Fibroblast of skin of scalp (primary cell): ENCODE measurements around the gene PRSS12. TPM values are rescaled to one million over a fixed set of nuclear protein-coding genes. Genes with fewer than 3 reads are reported as not detected.
A peak's percentile ranks its signal among the peaks of the same experiment; 100 is the strongest.
"Not testable (repeated sequence)": the region's sequence is repeated elsewhere in the genome, so short reads cannot be mapped to it uniquely, and the experiment has no call there.

ENCODE experiments used
- DNase-seq: peaks from one replicate; pipeline ENCODE4 v3.0.0-alpha.2; 2013
- polyA plus RNA-seq, 2 experiments: library from polyadenylated mRNA; unstranded; fragments of 120-200 nt; gene quantifications; one replicate each; pipeline ENCODE4 v1.2.1, GENCODE V29; 2013; ENCODE audit not compliant: insufficient read length in 2 of 2

PRSS12 gene
- 48.2 TPM for polyA plus RNA-seq (2013, experiment 1 of 2; ENCODE audit: insufficient read length)
- 43.6 TPM for polyA plus RNA-seq (2013, experiment 2 of 2; ENCODE audit: insufficient read length)

GRCh38 chr4:118352843-118353533, at the start of gene PRSS12:
TSS of gene PRSS12 (minus strand) at chr4:118353003. CDS start at chr4:118352720, 283 bp downstream.
- DNase-seq = peak; percentile 84

GRCh38 chr4:118400356-118400755, 47.6 kb upstream of the PRSS12 start:
- no peak for DNase-seq

DNA sequence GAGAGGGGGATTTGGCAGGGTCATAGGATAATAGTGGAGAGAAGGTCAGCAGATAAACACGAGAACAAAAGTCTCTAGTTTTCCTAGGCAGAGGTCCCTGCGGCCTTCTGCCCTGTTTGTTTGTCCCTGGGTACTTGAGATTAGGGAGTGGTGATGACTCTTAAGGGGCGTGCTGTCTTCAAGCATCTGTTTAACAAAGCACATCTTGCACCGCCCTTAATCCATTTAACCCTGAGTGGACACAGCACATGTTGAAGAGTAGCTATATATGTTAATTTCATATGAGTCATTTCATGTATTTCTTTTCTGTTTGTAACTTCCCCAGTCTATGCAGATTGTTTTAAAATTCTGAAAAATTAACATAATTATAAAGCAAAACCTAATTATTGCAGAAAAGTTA, 47.1 kb upstream of the PRSS12 start:
- not testable (repeated sequence) for DNase-seq

DNA sequence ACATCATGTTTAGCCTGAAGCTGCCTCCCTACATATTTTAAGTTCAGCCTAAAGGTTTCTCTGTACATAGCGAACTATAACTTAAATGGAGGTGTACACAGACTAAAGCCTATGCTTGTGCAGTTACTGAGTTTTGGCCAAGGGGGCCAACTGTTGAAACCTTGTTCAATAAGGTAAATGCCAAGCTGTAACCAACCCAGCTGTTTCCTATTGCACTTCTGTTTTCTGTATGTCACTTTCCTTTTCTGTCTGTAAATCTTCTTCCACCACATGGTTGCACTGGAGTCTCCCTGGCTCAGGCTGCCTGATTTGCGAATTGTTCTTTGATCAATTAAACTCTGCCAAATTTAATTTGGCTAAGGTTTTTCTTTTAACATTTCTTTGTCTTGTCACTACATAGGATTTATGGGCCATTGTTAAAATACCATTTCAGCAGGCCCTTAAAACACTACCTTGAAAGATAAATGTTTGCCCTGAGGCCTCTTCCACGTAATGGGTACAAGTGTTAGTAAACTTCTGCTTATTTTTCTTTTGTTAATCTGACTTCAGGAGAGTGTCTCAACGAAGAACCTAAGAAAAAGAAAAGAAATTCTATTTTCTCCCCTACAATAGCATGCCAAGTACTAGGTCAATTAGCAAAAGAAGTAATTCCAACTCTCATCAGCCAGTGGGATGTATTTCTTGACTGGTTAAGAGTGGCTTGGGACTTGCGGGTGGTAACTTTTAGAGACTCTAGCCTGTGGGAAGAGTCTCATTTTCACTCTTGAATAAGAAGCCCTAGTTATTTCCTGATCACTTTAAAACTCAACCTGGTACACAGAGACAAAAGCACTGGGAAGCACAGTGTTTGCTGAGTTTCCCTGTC, 45.7 kb upstream of the PRSS12 start:
- no peak for DNase-seq

- DNase-seq = no peak
These were observed 44.8 kb upstream of the PRSS12 start for GRCh38 chr4:118397623-118397979.

GRCh38 chr4:118396881-118397622, 44.2 kb upstream of the PRSS12 start:
- no peak for DNase-seq

- DNase-seq = no peak
These were observed 42.3 kb upstream of the PRSS12 start for GRCh38 chr4:118395057-118395644.

DNA sequence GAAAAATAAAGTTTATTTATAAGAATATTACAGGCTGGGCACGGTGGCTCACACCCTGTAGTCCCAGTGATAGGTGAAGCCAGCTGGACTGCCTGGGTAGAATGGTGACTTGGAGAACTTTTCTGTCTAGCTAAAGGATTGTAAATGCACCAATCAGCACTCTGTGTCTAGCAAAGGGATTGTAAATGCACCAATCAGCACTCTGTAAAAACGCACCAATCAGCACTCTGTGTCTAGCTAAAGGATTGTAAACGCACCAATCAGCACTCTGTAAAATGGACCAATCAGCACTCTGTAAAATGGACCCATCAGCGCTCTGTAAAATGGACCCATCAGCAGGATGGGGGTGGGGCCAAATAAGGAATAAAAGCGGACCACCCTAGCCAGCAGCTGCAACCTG, 39.7 kb upstream of the PRSS12 start:
- not testable (repeated sequence) for DNase-seq

- DNase-seq = no peak
These were observed 37.3 kb upstream of the PRSS12 start for GRCh38 chr4:118390121-118390520.

DNA sequence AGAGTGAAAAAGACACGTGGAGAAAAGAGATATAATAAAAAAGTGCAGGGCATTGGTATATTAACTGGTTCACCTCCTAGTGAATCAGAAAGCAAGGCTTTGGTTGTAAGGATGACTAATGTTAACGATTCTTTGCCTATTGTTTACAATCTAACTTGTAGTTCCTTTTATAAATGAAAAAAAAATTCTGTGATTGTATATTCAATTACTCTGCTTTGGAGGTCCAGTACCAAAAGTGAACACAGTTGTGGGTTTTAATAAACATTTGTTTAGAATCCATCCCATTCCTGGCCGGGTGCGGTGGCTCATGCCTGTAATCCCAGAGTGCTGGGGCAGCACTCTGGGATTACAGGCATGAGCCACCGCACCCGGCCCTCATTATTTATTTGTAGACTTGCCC, 36.9 kb upstream of the PRSS12 start:
- DNase-seq = no peak

DNA sequence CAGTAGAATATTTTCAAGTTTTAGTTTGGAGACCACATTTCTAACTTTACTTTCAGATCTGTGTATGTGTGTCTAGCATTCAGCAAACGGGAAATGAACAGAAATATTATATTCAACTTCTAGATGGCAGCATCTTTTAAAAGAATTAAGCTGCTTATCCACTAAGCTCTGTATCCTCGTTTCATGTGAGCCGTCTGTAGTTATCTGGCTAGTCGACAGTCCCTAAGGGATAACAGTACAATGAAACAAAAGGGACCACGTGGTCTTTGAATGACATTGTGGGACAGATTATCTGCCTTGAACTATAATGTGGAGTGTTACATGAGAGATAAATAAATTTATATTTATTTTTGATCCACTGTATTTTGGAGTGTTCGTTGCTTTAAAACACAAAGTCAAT, 35.8 kb upstream of the PRSS12 start:
- no peak for DNase-seq

DNA sequence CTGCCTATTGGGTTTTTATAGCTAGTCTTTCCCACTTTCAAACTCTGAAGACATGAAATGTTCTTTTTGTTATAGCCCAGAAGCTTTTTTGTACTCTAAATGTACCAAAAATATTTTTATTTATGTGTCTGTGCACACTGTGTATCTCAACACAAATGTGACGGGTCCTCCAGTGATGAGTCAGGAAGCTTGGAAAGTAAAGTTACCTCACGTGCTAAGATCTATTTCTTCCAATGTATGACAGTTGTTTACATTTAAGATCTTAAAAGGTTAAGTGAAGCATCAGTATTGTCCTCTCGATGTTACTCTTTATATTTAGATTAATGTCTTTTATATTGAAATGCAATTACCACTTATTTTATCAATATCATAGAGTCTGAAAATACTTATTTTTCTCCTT, 29.1 kb upstream of the PRSS12 start:
- no peak for DNase-seq

GRCh38 chr4:118373614-118374255, 20.9 kb upstream of the PRSS12 start:
- peak; percentile 88 for DNase-seq

DNA sequence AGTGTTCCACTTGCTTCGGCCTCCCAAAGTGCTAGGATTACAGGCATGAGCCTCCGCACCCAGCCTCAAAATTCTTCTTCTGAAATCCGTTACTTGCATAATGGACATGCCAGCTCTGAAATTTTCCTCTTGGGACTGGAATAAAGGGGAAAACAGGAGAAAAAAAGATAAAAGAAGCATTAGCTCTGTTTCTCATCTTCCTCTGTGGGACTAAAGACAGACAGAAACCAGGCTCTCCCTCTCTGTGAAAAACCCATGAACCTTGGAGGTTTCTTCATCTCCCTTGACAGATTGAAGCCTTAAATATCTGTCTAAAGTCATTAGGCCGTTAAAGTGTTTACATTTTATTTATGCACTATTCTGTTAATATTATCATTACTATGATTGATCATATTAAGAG, 19.4 kb upstream of the PRSS12 start:
- no peak for DNase-seq

GRCh38 chr4:118369231-118369630, 16.4 kb upstream of the PRSS12 start:
- no peak for DNase-seq

DNA sequence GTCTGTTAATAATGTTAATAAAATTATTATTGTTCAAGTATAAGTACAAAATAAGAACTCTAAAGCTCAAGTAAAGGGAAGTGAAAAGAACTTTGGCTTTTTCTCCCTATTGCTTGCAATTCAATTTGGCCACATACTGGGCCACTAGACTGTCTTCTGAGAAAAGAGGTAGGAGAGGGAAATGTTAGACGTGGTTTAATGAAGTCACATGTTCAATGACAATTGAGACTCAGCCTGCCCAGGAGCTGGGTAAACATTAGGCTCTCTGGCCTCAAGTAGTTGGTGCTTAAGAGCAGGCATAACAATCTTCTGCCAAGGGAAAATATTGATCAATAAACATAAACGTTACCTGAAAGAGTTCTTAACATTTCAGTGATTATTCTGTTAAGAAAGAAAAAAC, 15.1 kb upstream of the PRSS12 start:
- no peak for DNase-seq

GRCh38 chr4:118367361-118367760, 14.6 kb upstream of the PRSS12 start:
- no peak for DNase-seq

DNA sequence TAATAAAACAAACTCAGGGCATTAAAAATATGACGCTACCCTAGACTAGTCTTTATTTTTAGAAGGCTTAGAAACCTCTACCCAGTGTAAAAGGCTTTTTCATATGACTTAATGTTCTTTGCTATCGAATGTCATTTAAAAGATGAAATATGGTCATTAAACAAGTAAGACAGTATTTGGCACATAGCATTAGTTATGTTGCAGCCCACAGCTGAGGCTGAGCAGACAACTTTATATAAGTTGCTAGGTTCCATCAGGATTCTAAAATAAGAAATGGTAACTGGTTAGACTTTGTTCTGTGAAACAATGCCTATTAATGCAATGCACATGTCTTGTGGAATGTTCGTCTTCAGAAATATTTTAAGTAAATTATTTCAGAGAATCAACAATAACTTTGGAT, 10.4 kb upstream of the PRSS12 start:
- no peak for DNase-seq

GRCh38 chr4:118361192-118361591, 8.4 kb upstream of the PRSS12 start:
- no peak for DNase-seq

GRCh38 chr4:118360106-118360505, 7.3 kb upstream of the PRSS12 start:
- DNase-seq = no peak

DNA sequence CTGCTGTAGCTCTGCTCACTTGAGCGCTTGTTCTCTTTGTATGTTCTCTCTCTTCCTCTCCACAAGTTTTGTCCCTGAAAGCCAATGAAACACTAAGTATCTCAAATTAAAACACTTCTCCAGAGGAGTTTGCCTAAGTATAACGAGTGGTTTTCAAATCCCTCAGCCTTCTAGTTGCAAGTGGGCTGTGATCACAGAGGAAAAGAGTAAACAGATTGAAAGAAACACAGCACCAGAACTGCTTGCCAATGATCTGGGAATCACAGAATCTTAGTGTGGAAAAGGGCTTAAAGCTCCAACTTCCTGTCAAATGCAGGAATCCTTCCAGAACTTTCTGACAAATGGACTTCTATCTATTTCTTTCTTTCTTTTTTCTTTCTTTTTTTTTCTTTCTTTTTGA, 4.8 kb upstream of the PRSS12 start:
- DNase-seq = no peak

DNA sequence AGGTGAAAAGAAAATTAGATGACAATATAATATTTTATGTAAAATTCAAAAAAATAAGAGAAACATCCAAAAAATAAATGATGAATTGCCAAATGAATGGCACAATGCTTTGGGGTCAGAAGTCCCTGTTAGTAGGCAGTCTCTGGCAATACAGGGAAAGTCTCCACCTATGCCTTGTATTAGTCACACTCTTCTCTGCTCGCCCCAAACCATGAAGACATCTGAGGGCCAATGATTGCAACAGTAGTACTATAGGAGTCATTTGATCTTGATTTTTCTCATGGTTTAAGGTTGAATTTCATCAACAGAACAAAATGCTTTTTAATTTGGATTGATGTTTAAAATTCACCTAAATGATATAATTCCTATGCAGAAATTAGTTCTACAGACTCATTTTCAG, 3.9 kb upstream of the PRSS12 start:
- DNase-seq = no peak
